8988T (cell line): ENCODE data around the gene PDE6A.

Source experiments
- DNase-seq: peaks from one replicate; pipeline ENCODE4 v3.0.0; 2011

Gene PDE6A

GRCh38 chr5:149857499-149857898 lies 87.1 kb downstream of the PDE6A start:
- no peak for DNase-seq

DNA sequence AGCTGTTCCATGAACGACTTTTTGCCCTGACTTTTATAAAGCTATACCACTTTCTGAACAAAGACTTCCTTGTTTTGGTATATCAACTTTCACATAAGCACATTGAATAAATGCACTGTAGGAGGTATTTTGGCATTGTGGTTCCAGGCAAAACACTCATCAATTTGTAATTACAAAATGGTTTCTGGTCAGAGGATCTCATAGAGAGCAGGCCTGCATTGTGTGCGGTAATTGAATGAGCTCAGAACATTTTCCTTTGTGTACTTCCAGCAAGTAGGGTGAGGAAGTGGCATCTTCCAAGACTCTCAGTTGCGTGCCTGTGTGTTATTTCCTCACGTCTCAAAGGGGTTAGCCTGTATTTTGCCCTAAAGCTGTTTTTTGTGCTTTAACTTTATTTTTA lies 89.2 kb downstream of the PDE6A start:
- no peak for DNase-seq

GRCh38 chr5:149854866-149855265 lies 89.7 kb downstream of the PDE6A start:
- no peak for DNase-seq

DNA sequence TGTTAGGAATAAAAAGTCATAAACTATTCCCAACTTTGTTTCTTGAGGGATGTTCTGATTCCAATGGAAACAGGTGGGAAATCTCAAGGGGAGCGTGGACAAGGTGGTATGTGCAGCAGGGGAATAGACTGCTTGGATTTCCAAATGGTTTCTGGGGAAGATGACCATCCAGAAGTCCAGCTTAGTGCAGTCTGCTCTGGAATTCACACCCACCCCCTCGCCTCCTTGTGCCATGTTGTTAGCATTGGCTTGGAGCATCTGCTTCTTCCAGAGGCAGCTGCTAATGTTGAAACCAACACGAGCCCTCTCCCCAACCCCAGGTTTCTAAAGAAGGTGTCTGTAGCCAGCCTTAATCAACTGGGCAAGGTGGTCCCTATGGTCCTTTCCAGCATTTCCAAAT lies 90.9 kb downstream of the PDE6A start:
- no peak for DNase-seq

- no peak for DNase-seq
Measured at GRCh38 chr5:149853331-149853648, 91.3 kb downstream of the PDE6A start.

GRCh38 chr5:149852641-149853330 lies 91.8 kb downstream of the PDE6A start:
- peak; percentile 48 for DNase-seq

DNA sequence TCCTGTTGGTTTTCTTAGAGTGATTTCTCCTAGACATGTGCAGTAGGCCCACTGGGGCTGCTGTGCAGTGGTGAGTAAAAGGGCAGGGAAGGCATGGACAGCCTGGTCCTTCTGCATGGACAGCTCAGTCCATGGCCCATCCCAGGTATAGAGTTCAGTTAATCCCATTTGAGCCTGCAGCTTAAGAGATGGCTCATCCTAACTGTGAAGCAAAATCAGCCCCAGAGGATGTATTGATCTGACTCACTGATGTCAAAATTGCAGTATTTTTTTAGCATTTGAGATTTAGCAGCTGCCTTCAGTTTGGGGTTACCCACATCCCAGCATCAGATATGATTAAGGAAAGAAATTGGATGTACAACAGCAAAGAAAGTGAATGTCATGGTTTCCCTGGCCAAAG lies 93.4 kb downstream of the PDE6A start:
- no peak for DNase-seq

DNA sequence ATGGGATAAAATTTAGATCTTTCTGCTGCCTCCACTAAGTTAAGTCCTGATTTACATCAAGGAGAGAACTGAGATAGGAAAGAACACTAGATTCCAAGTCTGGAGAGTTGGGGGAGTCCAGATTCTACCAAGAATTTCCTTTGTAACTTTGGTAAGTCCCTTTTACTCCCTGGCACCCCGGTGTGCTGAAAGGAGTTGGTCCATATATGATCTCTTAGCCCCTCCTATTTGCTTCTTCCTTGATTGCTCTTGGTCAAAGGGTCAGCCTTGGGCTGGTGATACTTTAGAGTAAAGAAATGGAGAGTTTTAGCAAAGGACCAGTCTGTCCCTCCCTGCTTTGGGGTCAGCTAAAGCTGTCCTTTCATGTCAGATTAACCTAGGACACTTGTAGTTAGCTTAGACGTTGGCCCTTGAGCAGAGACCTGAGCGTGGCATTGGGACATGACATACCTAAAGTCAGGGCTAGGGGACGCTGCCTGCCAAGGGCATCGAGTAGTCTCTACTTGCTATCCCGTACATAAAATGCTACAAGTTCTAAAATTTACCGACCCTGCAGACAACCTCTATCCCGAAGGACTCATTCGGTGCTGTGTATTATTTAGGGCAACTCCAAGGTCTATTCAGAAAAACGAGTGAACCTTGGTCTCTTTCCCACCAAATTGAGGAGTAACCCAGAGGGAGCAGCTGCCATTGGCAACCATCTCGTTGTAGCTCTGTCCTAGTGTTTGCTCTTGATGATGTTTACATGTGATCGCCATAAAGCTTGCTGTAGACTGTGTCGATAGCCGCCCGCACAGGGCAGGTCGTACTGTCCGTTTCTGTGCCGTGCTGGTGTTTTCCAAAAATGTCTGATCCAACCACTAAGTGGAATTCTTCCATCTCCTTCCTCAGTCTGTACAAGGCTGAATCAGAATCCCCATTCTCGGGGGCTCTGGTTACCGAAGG lies 94.4 kb downstream of the PDE6A start:
- DNase-seq = no peak

DNA sequence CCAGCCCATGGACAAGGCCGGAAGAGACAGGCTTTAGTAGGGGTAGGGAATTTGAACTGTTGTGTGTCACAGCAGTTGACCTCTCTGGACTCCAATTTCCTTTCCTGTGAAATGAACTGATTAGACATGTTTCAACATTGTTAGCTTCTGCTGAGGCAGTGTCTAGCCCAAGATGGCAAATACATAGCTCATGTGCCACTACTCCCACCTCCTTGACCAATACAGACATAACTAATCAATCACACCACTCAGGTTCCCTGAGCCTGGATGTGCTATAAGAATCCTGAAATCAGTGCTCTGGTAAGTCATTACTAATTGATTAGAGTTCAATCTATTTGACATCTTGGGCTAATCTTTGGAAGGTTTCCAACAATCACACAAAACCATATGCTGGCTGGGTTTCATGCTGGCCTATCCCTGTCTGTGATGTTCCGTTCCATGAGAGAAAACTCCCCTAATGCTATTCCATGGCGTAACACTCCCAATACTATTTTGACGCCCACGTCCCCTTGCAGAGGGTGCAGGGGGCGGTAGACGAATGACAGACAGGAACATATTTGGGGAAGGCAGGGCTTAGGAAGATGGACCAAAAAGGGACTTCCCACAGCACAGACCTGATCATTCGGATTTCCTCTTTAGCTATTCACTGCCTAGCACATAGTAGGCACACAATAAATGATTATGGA lies 95.2 kb downstream of the PDE6A start:
- no peak for DNase-seq

- DNase-seq = no peak
Measured at GRCh38 chr5:149847611-149848010, 97.0 kb downstream of the PDE6A start.

- DNase-seq = no peak
Measured at GRCh38 chr5:149846021-149846420, 98.6 kb downstream of the PDE6A start.

DNA sequence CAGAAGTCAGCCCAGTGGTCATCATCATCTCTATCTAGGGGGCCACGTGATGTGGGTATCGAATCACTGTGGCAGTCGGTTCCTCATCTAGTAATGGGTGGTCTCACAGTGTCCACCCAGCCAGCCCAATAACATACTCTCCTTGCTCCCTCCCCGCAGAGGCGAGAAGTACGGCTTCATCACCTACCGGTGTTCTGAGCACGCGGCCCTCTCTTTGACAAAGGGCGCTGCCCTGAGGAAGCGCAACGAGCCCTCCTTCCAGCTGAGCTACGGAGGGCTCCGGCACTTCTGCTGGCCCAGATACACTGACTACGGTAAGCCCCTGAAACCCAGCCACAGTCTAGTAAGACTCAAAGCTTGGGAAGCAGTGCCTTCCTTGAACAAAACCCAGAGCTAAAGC lies 99.0 kb downstream of the PDE6A start:
- no peak for DNase-seq

DNA sequence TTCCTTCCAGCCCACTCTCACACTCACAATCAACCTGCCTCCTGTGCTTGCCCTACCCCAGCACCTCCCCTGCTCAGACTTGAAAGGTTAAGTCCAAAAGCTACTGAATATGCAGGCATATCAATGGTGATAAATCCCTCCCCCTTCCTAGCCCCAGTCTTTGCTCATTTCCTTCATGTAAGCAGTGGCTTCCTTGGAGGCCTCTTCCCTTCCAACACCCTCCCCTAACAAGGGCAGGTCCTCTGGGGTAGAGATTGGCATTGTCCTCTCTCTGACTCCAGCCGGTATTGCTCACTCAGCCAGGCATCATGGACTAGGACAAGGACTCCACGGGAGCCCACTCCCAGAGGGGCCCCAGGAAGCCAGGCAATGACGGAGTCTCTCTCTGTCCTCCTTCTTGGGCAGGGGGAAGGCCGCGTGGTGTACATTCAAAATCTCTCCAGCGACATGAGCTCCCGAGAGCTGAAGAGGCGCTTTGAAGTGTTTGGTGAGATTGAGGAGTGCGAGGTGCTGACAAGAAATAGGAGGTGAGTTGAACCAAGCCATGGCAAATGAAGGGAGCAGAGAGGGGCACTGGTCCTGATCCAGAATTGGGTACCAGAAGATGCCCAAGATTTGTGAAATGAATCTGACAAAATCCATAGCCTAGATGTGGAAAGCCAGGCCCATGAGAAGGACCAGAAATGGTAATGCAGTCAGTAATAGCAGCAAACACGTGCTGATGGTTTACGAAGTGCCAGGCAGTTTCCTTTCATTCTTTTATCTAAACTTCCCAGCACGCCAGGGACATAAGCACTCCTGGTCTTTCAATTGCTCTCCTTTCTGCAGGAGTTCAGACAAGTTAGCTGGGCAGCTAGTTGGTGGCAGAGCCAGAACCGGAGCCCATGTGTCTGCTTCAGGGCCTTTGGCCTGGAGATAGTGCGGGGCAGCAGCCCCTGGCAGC lies 102.5 kb downstream of the PDE6A start:
- no peak for DNase-seq

DNA sequence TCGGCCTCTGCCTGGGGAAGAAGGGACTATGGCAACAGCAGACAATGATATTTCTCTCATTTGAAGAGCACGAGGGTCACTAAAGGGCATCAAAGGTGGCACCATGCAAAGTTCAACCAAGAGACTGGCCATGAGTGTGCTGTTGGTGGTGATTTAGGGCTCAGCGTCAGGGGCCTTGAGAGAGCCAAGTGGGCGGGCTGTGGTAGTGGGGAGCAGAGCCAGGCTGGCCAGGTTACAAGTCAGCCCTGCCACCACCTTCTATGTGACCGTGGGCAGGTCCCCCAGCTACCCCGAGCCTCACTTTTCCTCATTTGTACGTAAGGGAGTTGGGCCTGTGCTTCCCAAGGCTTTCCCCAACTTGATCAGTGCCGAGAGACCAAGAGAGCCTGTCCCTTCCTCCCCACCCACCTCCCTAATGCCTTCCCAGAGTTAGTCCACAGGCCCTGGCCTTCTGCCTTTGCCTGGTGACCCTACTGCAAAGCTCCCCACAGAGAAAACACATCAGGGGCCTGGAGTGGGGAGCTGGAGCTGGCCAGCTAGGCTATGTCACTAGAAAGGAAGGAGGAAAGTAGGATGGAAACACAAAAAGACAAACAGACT lies 104.3 kb downstream of the PDE6A start:
- DNase-seq = no peak

- no peak for DNase-seq
Measured at GRCh38 chr5:149839761-149840160, 104.8 kb downstream of the PDE6A start.

DNA sequence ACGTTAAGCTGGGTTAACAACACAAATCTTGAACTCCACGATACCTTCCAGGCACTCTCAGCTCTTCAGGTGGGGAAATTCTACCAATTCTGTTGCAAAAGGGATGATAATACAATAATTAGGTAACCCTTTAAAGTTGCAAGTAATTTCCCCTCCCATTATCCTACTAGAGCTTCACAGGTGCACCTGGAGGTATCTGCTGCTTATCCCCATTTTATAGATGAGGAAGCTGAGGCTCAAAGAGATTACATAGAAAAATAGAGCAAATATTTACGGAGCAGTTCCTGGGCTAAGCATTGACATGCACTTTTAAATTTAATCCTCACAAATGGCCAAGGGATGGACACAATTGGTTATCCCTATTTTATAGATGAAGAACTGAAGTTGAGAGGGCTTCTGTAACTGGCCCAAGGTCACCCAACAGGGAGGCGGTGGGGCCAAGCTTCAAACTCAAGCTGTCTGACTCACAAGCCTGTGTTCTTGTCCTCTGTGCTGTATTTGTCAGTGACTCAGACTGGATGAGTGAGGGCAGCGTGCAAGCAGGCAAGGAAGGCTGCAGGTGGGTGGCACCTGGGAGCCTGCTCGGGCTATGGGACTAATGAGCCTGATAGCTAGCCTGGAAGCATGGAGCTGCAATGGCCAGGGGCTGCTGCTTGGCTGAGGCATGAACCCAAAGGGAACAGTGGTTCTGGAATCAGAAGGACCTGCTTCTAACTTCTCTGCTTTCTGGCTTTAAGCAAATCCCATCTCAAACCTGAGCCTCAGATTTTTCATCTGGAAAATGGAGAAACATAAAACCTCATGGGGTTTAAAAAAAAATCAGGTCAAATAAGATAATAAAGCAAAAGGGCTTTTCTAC lies 105.5 kb downstream of the PDE6A start:
- DNase-seq = no peak

DNA sequence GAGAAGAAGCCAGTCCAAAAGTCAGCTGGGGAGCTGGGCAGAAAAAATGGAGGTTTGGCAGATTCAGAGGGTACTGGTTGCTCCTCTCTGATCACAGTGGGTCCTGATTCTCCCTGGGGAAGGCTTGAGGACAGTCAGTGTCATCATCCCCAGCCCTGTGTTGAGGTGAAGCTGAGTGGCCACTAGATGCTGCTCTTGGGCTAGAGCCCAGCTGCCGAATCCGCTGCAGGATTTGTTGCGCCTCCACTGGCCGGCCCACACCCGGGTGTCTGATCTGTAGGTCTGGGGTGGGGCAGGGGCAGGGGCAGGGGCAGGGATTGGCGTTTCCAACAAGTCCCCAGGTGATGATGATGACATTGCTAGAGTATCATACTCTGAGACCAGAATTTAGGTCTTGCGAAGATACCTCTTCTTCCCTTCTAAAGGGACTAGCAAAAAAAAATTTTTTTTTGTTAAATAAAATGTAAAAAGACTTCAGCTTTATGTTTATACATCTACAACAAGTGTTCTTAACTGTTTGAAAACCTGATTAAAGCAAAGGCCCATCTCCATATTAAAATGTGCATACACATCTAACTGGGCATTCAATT lies 106.8 kb downstream of the PDE6A start:
- peak; percentile 91 for DNase-seq

GRCh38 chr5:149836451-149837139 lies 108.0 kb downstream of the PDE6A start:
- no peak for DNase-seq

GRCh38 chr5:149834246-149834855 lies 110.2 kb downstream of the PDE6A start:
- DNase-seq = peak; percentile 76
